ENCODE results near the gene C1orf226.

GRCh38 chr1:162365284-162366020 lies 16.1 kb upstream of the C1orf226 start:
- TF ChIP-seq ASH2L (IDR thresholded peaks at IDR 0.05; ENCODE audit: borderline replicate concordance, low read depth): no peak
- TF ChIP-seq SP1 (IDR thresholded peaks at IDR 0.05; ENCODE audit: low read depth, low read length): no peak
- no peak for TF ChIP-seq EZH2 (IDR thresholded peaks at IDR 0.05; ENCODE audit: borderline replicate concordance, control insufficient read depth, low read depth, low read length)
- no peak for TF ChIP-seq POLR2AphosphoS5 (IDR thresholded peaks at IDR 0.05; ENCODE audit: low read length)
- no peak for TF ChIP-seq ATF7 (IDR thresholded peaks at IDR 0.05; ENCODE audit: low read depth)
- no peak for TF ChIP-seq NR2C2 (IDR thresholded peaks at IDR 0.05; ENCODE audit: borderline replicate concordance, control insufficient read depth, insufficient read length, low read depth)
- no peak for TF ChIP-seq TAF1 (IDR thresholded peaks at IDR 0.05; ENCODE audit: borderline replicate concordance, low read depth, low read length)
- TF ChIP-seq POLR2A (IDR thresholded peaks at IDR 0.05; ENCODE audit: low read depth, low read length): no peak
- no peak for TF ChIP-seq CTCF (IDR thresholded peaks at IDR 0.05 in 2 of 3, conservative IDR thresholded peaks at IDR 0.05 in 1 of 3; ENCODE audit: control insufficient read depth in 2 of 3, extremely low read depth in 1 of 3, insufficient read depth in 1 of 3, low read depth in 3 of 3, low read length in 3 of 3)
- TF ChIP-seq HDAC2 (IDR thresholded peaks at IDR 0.05): no peak
- TF ChIP-seq SRF (IDR thresholded peaks at IDR 0.05; ENCODE audit: low read depth in 2 of 2, low read length in 2 of 2): no peak
- TF ChIP-seq MYC (IDR thresholded peaks at IDR 0.05; ENCODE audit: insufficient read depth, insufficient read length, insufficient replicate concordance, low read length, severe bottlenecking): no peak
- no peak for TF ChIP-seq PML (IDR thresholded peaks at IDR 0.05; ENCODE audit: low read length)
